ENCODE data around the gene HCN2. TPM values are rescaled to one million over a fixed set of nuclear protein-coding genes. Genes with fewer than 3 reads are reported as not detected.

The HCN2 gene
- total and polyA plus RNA-seq, 10 of the 15 experiments (the other 5 are each of a cell fraction or from before 2014, with no cell fraction given): 0.01 to 0.54 (median 0.08) TPM; not detected in 4

DNA sequence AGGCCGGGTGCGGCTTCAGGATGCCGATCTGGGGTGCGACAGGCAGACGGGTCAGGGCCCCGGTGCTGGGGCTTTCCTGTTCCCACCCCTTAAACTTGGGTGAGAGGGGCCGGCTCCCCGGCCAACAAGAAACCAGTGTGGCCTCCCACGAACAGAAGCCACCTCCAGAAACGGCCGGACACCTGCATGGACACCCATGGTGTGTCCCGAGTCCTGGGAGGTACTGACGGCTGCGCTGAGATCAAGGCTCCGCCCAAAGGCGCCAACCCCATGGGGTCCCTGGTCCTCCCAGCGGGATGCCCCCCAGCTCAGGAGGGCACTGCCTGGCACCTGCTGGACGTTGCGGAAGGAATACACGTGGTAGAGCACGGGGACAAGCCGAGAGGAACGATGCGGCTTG lies 32.1 kb downstream of the HCN2 start (continued):
- TF ChIP-seq, protein P1, sequence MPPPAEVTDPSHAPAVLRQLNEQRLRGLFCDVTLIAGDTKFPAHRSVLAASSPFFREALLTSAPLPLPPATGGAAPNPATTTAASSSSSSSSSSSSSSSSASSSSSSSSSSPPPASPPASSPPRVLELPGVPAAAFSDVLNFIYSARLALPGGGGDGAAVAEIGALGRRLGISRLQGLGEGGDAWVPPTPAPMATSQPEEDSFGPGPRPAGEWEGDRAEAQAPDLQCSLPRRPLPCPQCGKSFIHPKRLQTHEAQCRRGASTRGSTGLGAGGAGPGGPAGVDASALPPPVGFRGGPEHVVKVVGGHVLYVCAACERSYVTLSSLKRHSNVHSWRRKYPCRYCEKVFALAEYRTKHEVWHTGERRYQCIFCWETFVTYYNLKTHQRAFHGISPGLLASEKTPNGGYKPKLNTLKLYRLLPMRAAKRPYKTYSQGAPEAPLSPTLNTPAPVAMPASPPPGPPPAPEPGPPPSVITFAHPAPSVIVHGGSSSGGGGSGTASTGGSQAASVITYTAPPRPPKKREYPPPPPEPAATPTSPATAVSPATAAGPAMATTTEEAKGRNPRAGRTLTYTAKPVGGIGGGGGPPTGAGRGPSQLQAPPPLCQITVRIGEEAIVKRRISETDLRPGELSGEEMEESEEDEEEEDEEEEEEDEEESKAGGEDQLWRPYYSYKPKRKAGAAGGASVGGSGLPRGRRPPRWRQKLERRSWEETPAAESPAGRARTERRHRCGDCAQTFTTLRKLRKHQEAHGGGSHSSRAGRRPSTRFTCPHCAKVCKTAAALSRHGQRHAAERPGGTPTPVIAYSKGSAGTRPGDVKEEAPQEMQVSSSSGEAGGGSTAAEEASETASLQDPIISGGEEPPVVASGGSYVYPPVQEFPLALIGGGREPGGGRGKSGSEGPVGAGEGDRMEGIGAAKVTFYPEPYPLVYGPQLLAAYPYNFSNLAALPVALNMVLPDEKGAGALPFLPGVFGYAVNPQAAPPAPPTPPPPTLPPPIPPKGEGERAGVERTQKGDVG (CRISPR knock-in tag; IDR thresholded peaks at IDR 0.05): no peak
- TF ChIP-seq, protein P2, sequence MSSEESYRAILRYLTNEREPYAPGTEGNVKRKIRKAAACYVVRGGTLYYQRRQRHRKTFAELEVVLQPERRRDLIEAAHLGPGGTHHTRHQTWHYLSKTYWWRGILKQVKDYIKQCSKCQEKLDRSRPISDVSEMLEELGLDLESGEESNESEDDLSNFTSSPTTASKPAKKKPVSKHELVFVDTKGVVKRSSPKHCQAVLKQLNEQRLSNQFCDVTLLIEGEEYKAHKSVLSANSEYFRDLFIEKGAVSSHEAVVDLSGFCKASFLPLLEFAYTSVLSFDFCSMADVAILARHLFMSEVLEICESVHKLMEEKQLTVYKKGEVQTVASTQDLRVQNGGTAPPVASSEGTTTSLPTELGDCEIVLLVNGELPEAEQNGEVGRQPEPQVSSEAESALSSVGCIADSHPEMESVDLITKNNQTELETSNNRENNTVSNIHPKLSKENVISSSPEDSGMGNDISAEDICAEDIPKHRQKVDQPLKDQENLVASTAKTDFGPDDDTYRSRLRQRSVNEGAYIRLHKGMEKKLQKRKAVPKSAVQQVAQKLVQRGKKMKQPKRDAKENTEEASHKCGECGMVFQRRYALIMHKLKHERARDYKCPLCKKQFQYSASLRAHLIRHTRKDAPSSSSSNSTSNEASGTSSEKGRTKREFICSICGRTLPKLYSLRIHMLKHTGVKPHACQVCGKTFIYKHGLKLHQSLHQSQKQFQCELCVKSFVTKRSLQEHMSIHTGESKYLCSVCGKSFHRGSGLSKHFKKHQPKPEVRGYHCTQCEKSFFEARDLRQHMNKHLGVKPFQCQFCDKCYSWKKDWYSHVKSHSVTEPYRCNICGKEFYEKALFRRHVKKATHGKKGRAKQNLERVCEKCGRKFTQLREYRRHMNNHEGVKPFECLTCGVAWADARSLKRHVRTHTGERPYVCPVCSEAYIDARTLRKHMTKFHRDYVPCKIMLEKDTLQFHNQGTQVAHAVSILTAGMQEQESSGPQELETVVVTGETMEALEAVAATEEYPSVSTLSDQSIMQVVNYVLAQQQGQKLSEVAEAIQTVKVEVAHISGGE (CRISPR knock-in tag; IDR thresholded peaks at IDR 0.05): no peak
- TF ChIP-seq, protein P3, sequence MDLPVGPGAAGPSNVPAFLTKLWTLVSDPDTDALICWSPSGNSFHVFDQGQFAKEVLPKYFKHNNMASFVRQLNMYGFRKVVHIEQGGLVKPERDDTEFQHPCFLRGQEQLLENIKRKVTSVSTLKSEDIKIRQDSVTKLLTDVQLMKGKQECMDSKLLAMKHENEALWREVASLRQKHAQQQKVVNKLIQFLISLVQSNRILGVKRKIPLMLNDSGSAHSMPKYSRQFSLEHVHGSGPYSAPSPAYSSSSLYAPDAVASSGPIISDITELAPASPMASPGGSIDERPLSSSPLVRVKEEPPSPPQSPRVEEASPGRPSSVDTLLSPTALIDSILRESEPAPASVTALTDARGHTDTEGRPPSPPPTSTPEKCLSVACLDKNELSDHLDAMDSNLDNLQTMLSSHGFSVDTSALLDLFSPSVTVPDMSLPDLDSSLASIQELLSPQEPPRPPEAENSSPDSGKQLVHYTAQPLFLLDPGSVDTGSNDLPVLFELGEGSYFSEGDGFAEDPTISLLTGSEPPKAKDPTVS (IDR thresholded peaks at IDR 0.05; ENCODE audit: low read depth, low read length): no peak
- TF ChIP-seq NR2C1 (IDR thresholded peaks at IDR 0.05): no peak
- TF ChIP-seq, protein P4, sequence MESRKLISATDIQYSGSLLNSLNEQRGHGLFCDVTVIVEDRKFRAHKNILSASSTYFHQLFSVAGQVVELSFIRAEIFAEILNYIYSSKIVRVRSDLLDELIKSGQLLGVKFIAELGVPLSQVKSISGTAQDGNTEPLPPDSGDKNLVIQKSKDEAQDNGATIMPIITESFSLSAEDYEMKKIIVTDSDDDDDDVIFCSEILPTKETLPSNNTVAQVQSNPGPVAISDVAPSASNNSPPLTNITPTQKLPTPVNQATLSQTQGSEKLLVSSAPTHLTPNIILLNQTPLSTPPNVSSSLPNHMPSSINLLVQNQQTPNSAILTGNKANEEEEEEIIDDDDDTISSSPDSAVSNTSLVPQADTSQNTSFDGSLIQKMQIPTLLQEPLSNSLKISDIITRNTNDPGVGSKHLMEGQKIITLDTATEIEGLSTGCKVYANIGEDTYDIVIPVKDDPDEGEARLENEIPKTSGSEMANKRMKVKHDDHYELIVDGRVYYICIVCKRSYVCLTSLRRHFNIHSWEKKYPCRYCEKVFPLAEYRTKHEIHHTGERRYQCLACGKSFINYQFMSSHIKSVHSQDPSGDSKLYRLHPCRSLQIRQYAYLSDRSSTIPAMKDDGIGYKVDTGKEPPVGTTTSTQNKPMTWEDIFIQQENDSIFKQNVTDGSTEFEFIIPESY (IDR thresholded peaks at IDR 0.05): no peak
- no peak for TF ChIP-seq ZNF384 (IDR thresholded peaks at IDR 0.05; ENCODE audit: borderline replicate concordance, low read depth, low read length)
- TF ChIP-seq, protein P5, sequence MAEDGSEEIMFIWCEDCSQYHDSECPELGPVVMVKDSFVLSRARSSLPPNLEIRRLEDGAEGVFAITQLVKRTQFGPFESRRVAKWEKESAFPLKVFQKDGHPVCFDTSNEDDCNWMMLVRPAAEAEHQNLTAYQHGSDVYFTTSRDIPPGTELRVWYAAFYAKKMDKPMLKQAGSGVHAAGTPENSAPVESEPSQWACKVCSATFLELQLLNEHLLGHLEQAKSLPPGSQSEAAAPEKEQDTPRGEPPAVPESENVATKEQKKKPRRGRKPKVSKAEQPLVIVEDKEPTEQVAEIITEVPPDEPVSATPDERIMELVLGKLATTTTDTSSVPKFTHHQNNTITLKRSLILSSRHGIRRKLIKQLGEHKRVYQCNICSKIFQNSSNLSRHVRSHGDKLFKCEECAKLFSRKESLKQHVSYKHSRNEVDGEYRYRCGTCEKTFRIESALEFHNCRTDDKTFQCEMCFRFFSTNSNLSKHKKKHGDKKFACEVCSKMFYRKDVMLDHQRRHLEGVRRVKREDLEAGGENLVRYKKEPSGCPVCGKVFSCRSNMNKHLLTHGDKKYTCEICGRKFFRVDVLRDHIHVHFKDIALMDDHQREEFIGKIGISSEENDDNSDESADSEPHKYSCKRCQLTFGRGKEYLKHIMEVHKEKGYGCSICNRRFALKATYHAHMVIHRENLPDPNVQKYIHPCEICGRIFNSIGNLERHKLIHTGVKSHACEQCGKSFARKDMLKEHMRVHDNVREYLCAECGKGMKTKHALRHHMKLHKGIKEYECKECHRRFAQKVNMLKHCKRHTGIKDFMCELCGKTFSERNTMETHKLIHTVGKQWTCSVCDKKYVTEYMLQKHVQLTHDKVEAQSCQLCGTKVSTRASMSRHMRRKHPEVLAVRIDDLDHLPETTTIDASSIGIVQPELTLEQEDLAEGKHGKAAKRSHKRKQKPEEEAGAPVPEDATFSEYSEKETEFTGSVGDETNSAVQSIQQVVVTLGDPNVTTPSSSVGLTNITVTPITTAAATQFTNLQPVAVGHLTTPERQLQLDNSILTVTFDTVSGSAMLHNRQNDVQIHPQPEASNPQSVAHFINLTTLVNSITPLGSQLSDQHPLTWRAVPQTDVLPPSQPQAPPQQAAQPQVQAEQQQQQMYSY (CRISPR knock-in tag; IDR thresholded peaks at IDR 0.05): no peak
